ENCODE results near the gene MED23.

Gene MED23

GRCh38 chr6:131640576-131640975 is 12.5 kb upstream of the MED23 start:
- DNase-seq, result peak; percentile 82

GRCh38 chr6:131640100-131640499 is 12.1 kb upstream of the MED23 start:
- DNase-seq, result peak; percentile 68

- DNase-seq, result peak; percentile 34
These were observed 10.0 kb upstream of the MED23 start for GRCh38 chr6:131638013-131638412.

GRCh38 chr6:131636880-131637792 is 9.1 kb upstream of the MED23 start, which contains the start of gene ENPP3:
ENPP3 (plus strand) TSS chr6:131637302; CDS start chr6:131637385, 83 bp downstream.
- peak; percentile 60 for DNase-seq

GRCh38 chr6:131635384-131636340 is 7.6 kb upstream of the MED23 start:
- no peak for DNase-seq

GRCh38 chr6:131631625-131632289 is 3.7 kb upstream of the MED23 start:
- no peak for DNase-seq

- no peak for DNase-seq
These were observed 1.6 kb upstream of the MED23 start for GRCh38 chr6:131629651-131630050.

- DNase-seq, result peak; percentile 60
These were observed 684 bp upstream of the MED23 start for GRCh38 chr6:131628726-131629125.

- DNase-seq, result no peak
These were observed 12.8 kb downstream of the MED23 start for GRCh38 chr6:131615275-131615674.

- DNase-seq, result no peak
These were observed 14.6 kb downstream of the MED23 start for GRCh38 chr6:131613296-131613925.

- no peak for DNase-seq
These were observed 25.2 kb downstream of the MED23 start for GRCh38 chr6:131602781-131603312.

- DNase-seq, result no peak
These were observed 27.3 kb downstream of the MED23 start for GRCh38 chr6:131600716-131601115.

- peak; percentile 8 for DNase-seq
These were observed 30.6 kb downstream of the MED23 start for GRCh38 chr6:131597446-131597845.

GRCh38 chr6:131594074-131594473 is 34.0 kb downstream of the MED23 start:
- DNase-seq, result no peak

GRCh38 chr6:131592935-131593334 is 35.1 kb downstream of the MED23 start:
- no peak for DNase-seq

GRCh38 chr6:131588643-131589042 is 39.4 kb downstream of the MED23 start:
- DNase-seq, result no peak

- no peak for DNase-seq
These were observed 40.1 kb downstream of the MED23 start for GRCh38 chr6:131587909-131588308.

- no peak for DNase-seq
These were observed 41.5 kb downstream of the MED23 start for GRCh38 chr6:131586543-131586942.

GRCh38 chr6:131581523-131581922 is 46.5 kb downstream of the MED23 start:
- DNase-seq, result no peak

GRCh38 chr6:131575834-131576478 is 52.1 kb downstream of the MED23 start:
- DNase-seq, result no peak

- no peak for DNase-seq
These were observed 53.4 kb downstream of the MED23 start for GRCh38 chr6:131574686-131575085.

- DNase-seq, result no peak
These were observed 53.9 kb downstream of the MED23 start for GRCh38 chr6:131574133-131574532.
